CD4-positive, alpha-beta memory T cell (primary cell): ENCODE measurements around the gene EYS. TPM values are rescaled to one million over a fixed set of nuclear protein-coding genes. Genes with fewer than 3 reads are reported as not detected.

ENCODE experiments used
- CTCF ChIA-PET: fragments of 350-600 bp; sonication (Branson Sonifier 250); formaldehyde crosslinking; loops from one replicate; lab custom pipeline; 2021; ENCODE audit warnings: inconsistent platforms; ENCODE audit not compliant: partially characterized antibody; lab: Charles Lee
- POLR2A ChIA-PET: fragments of 350-600 bp; sonication (Branson Sonifier 250); formaldehyde crosslinking; loops from one replicate; lab custom pipeline; 2021; ENCODE audit not compliant: partially characterized antibody; lab: Charles Lee
- DNase-seq, 5 donors: peaks; one replicate each; pipeline versions ENCODE4 v3.0.0 to v3.0.0-alpha.2; 2020 to 2022; ENCODE audit warnings: mixed read lengths in 1 of 5
- H3K27ac ChIP-seq: one replicate; pipeline ENCODE4 v1.7.0; 2013; ENCODE audit warnings: low read depth, low read length
- H3K27me3 ChIP-seq: 2 replicates; pipeline ENCODE4 v1.7.0; 2013; ENCODE audit warnings: mild to moderate bottlenecking, low read length, moderate library complexity; ENCODE audit not compliant: insufficient read depth
- H3K36me3 ChIP-seq: 2 replicates; pipeline ENCODE4 v1.7.0; 2013; ENCODE audit warnings: mild to moderate bottlenecking, low read length, moderate library complexity; ENCODE audit not compliant: insufficient read depth
- H3K4me1 ChIP-seq: 2 replicates; pipeline ENCODE4 v1.7.0; 2013; ENCODE audit warnings: mild to moderate bottlenecking, low read length, moderate library complexity; ENCODE audit not compliant: insufficient read depth
- H3K4me3 ChIP-seq, 2 donors: one replicate each; pipeline ENCODE4 v1.7.0; 2013; ENCODE audit warnings: low read length in 2 of 2, mild to moderate bottlenecking in 1 of 2
- H3K9me3 ChIP-seq, 2 donors: one replicate each; pipeline ENCODE4 v1.7.0; 2013; ENCODE audit warnings: low read length in 2 of 2, control low read depth in 1 of 2; ENCODE audit not compliant: control insufficient read depth in 1 of 2
- H3K27ac Mint-ChIP-seq, 7 donors: one replicate each; pipeline ENCODE4 v1.8.0; 2020 to 2021; ENCODE audit warnings: mixed read lengths in 7 of 7, mild to moderate bottlenecking in 6 of 7, inconsistent platforms in 3 of 7, moderate library complexity in 3 of 7
- H3K27me3 Mint-ChIP-seq, 2 donors: one replicate each; pipeline ENCODE4 v1.8.0; 2020 to 2021; ENCODE audit warnings: mixed read lengths in 2 of 2
- H3K36me3 Mint-ChIP-seq, 2 donors: one replicate each; pipeline ENCODE4 v1.8.0; 2020 to 2021; ENCODE audit warnings: mixed read lengths in 2 of 2, inconsistent platforms in 1 of 2, mild to moderate bottlenecking in 1 of 2
- H3K4me1 Mint-ChIP-seq, 4 donors: one replicate each; pipeline ENCODE4 v1.8.0; 2020 to 2021; ENCODE audit warnings: mixed read lengths in 4 of 4, mild to moderate bottlenecking in 1 of 4
- H3K4me3 Mint-ChIP-seq, 8 donors: one replicate each; pipeline ENCODE4 v1.8.0; 2020 to 2021; ENCODE audit warnings: mixed read lengths in 8 of 8, mild to moderate bottlenecking in 7 of 8, moderate library complexity in 6 of 8, inconsistent platforms in 3 of 8
- H3K9me3 Mint-ChIP-seq, 8 donors: one replicate each; pipeline ENCODE4 v1.8.0; 2020 to 2021; ENCODE audit warnings: mixed read lengths in 8 of 8, mild to moderate bottlenecking in 5 of 8, inconsistent platforms in 3 of 8, moderate library complexity in 1 of 8
- intact Hi-C: fragments of 100-400 bp; cut with micrococcal nuclease; formaldehyde crosslinking; loops from one replicate; pipeline ENCODE4 v1.15.1; 2023
- polyA plus RNA-seq, 2 donors: library from polyadenylated mRNA; unstranded; fragments of 300-500 nt; fragmentation: Illumina TruSeq; gene quantifications; one replicate each; pipeline ENCODE4 v1.2.3, GENCODE V29; 2021
- total RNA-seq, 2 experiments: library from RNA; stranded (reverse); gene quantifications; one replicate each; pipeline ENCODE4 v1.2.3, GENCODE V29; 2021

Gene EYS
- total and polyA plus RNA-seq, 4 experiments from 2014 or later: 0.17 to 0.20 TPM; not detected in 2

DNA sequence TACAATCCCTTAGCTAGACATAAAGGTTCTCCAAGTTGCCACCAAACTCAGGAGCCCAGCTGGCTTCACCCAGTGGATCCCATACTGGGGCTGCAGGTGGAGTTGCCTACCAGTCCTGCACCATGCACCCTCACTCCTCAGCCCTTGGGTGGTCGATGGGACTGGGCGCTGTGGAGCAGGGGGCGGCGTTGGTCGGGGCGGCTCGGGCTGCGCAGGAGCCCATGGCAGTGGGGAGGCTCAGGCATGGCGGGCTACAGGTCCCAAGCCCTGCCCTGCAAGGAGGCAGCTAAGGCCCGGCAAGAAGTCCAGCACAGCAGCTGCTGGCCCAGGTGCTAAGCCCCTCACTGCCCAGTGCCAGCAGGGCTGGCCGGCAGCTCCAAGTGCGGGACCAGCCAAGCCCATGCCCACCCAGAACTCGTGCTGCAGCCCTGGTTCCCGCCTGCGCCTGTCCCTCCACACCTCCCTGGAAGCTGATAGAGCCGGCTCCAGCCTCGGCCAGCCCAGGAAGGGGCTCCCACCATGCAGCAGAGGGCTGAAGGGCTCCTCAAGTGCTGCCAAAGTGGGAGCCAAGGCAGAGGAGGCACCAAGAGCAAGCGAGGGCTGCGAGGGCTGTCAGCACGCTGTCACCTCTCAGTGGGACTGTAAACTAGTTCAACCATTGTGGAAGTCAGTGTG, 1159.3 kb downstream of the EYS start:
- Histone ChIP-seq H3K27me3 (no peaks in the 10 kb centered on the region), H3K9me3 (no peaks in the 10 kb centered on the region), H3K4me3 (no peak overlapping the region), H3K36me3 (no peaks in the 10 kb centered on the region), H3K4me1 (no peaks in the 10 kb centered on the region), H3K27ac (no peak overlapping the region)
- Mint-ChIP-seq H3K27ac (no peak overlapping the region), H3K36me3 (no peaks in the 10 kb centered on the region), H3K4me3 (no peak overlapping the region), H3K9me3 (peaks cover 0 to 27% (median 14%) of the 10 kb centered on the region in 8 donors), H3K27me3 (no peaks in the 10 kb centered on the region), H3K4me1 (no peaks in the 10 kb centered on the region)
- CTCF ChIA-PET: no interaction called here
- DNase-seq: no peak
- intact Hi-C loops: no loop called here
- POLR2A ChIA-PET: no interaction called here

DNA sequence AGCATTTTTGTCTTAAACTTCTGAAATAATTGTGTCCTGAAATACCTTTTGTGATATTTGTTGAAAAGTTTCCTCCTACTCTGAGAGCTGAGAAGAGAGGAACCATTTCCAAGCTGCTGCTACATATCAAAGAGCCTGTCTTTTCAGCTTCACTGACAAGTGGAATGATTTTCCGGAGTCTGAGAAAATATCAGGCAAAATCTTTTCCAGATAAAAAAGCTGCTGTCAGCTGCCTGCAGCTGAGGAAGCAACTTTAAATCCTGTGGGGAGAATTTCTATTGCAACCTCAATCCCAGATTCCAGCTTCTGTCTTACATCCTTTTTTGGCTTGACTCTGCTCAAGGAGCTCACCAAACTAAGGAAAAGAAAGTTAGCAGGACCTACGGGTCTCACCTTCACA, 1167.1 kb downstream of the EYS start:
- peaks cover 0 to 14% (median 9%) of the 10 kb centered on the region in 8 donors for H3K9me3 Mint-ChIP-seq
- no peaks in the 10 kb centered on the region for H3K4me1 Mint-ChIP-seq
- intact Hi-C loops: no loop called here
- Histone ChIP-seq H3K4me1 (no peaks in the 10 kb centered on the region), H3K4me3 (no peak overlapping the region), H3K27me3 (no peaks in the 10 kb centered on the region), H3K36me3 (no peaks in the 10 kb centered on the region), H3K9me3 (no peaks in the 10 kb centered on the region), H3K27ac (no peak overlapping the region)
- DNase-seq: no peak
- no peak overlapping the region for H3K27ac Mint-ChIP-seq
- CTCF ChIA-PET: no interaction called here
- no peak overlapping the region for H3K4me3 Mint-ChIP-seq
- POLR2A ChIA-PET: no interaction called here
- peaks cover 0 to 3% of the 10 kb centered on the region in 2 donors for H3K36me3 Mint-ChIP-seq
- no peaks in the 10 kb centered on the region for H3K27me3 Mint-ChIP-seq

DNA sequence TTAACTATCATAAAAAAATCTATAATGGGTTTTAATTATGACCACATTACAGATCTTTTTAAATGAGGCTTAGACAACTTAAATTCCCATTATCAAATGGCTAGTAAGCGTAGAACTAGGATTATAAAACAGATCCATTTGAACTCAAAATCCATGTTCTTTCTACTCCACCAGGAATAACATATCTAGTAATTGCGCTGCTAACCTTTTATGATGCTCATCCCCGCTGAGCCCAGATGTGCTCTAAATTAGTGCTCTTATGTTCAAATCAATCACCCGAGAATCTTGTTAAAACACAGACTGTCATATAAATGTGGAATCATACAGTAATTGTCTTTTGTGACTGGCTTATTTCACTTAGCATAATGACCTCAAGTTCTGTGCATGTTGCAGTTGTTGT, 1168.3 kb downstream of the EYS start:
- Histone ChIP-seq H3K27ac (no peak overlapping the region), H3K36me3 (no peaks in the 10 kb centered on the region), H3K4me3 (no peak overlapping the region), H3K9me3 (no peaks in the 10 kb centered on the region), H3K4me1 (no peaks in the 10 kb centered on the region), H3K27me3 (no peaks in the 10 kb centered on the region)
- ChIA-PET CTCF (no interaction called here), POLR2A (no interaction called here)
- Mint-ChIP-seq H3K9me3 (peaks cover 0 to 13% (median 6%) of the 10 kb centered on the region in 8 donors), H3K4me1 (no peaks in the 10 kb centered on the region), H3K27me3 (no peaks in the 10 kb centered on the region), H3K27ac (no peak overlapping the region), H3K36me3 (peaks cover 0 to 3% of the 10 kb centered on the region in 2 donors), H3K4me3 (no peak overlapping the region)
- DNase-seq: no peak
- intact Hi-C loops: no loop called here

DNA sequence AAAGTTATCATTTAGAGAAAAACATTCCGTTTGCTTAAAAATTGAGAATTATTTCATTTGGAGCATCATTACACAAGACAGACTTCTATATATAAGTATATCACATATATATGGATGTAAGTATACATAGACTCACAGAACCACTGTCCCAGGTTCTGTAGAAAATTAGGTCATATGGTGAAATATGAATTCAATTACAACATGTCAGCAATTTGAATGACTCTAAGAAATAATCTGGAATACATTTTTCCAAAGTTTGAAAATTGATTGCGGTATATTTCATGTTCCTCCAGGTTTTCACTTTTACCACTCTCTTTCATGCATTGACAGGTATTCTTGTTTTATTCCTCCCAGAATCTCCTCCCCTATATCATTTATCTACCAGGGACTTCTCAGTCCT, 1179.1 kb downstream of the EYS start:
- CTCF ChIA-PET: no interaction called here
- H3K4me3 ChIP-seq: no peak overlapping the region

DNA sequence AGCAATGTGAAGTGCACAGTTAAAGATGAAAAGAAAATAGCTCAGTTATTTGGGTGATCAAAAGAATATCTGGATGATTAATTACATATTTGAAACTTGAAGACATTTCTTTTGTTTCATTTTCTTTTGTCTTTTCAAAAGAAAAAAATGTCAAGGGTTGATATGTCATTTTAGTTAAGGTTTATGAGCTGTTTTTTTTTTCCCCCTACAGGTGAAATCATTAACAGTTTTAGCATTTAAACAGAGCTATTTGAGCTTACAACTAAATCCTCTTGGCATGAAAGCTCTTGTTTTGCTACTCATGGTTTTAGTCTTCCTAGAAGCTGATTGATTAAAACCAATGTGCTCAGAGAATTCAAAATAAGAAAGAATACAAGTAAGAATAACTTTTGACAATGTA, 1184.2 kb downstream of the EYS start:
- ChIA-PET CTCF (no interaction called here), POLR2A (no interaction called here)
- H3K9me3 Mint-ChIP-seq: peaks cover 0 to 24% (median 6%) of the 10 kb centered on the region in 8 donors
- Histone ChIP-seq H3K27me3 (no peaks in the 10 kb centered on the region), H3K4me3 (no peak overlapping the region), H3K36me3 (no peaks in the 10 kb centered on the region), H3K4me1 (no peaks in the 10 kb centered on the region), H3K9me3 (no peaks in the 10 kb centered on the region), H3K27ac (no peak overlapping the region)
- intact Hi-C loops: no loop called here
- H3K36me3 Mint-ChIP-seq: no peaks in the 10 kb centered on the region
- no peak overlapping the region for H3K4me3 Mint-ChIP-seq
- H3K27me3 Mint-ChIP-seq: no peaks in the 10 kb centered on the region
- H3K4me1 Mint-ChIP-seq: no peaks in the 10 kb centered on the region
- no peak for DNase-seq
- no peak overlapping the region for H3K27ac Mint-ChIP-seq

More for the DNA sequence above, 1179.1 kb downstream of the EYS start:
- POLR2A ChIA-PET: no interaction called here
- H3K9me3 ChIP-seq: no peaks in the 10 kb centered on the region
- no peaks in the 10 kb centered on the region for H3K27me3 Mint-ChIP-seq
- H3K9me3 Mint-ChIP-seq: peaks cover 0 to 19% (median 5%) of the 10 kb centered on the region in 8 donors
- H3K36me3 ChIP-seq: no peaks in the 10 kb centered on the region
- H3K4me1 ChIP-seq: no peaks in the 10 kb centered on the region
- no peak overlapping the region for H3K27ac ChIP-seq
- no peak overlapping the region for H3K27ac Mint-ChIP-seq
- no peak overlapping the region for H3K4me3 Mint-ChIP-seq
- H3K4me1 Mint-ChIP-seq: no peaks in the 10 kb centered on the region
- H3K27me3 ChIP-seq: no peaks in the 10 kb centered on the region
- H3K36me3 Mint-ChIP-seq: no peaks in the 10 kb centered on the region
- intact Hi-C loops: no loop called here
- DNase-seq: no peak

DNA sequence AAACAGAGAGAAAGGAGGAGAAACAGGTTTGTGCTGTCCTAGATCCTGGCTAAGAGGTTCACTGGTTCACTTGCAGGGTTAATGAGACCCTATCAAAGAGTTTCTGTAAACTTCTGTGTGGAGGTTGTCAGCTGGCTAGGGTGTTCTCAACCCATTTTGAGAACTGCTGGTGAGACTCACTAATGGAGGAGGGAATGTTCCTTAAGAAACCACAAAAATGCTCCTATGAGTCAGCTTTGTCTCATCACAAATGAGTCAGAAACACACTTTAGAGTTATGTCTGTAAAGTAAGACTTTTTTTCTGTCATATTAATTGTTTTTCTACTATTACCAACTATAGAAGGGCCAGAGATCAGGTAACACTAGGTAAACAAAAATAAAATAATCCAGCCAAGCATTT, 1187.0 kb downstream of the EYS start:
- CTCF ChIA-PET: no interaction called here
- Histone ChIP-seq H3K4me1 (no peaks in the 10 kb centered on the region), H3K27ac (no peak overlapping the region), H3K4me3 (no peak overlapping the region), H3K27me3 (no peaks in the 10 kb centered on the region), H3K9me3 (no peaks in the 10 kb centered on the region), H3K36me3 (no peaks in the 10 kb centered on the region)
- Mint-ChIP-seq H3K36me3 (no peaks in the 10 kb centered on the region), H3K4me3 (no peak overlapping the region), H3K27me3 (no peaks in the 10 kb centered on the region), H3K9me3 (peaks cover 0 to 22% (median 7%) of the 10 kb centered on the region in 8 donors), H3K4me1 (no peaks in the 10 kb centered on the region), H3K27ac (no peak overlapping the region)
- intact Hi-C loops: no loop called here
- no peak for DNase-seq
- POLR2A ChIA-PET: no interaction called here

DNA sequence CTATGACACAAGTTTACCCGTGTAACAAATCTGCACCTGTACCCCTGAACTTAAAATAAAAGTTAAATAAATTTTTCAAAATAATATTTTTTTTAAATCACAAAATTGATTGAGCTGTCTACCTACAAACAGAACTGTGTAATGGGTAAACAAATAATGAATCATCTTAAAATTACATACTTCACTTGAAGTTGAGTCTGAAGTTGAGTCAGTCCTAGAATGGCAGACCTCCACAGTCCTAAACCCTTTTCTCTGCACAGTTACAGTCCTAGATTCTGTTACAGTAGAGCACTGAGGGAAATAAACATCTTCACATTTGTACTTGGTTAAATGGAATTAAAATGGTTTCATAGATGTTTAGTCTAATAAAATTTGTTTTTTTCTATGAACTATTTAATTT, 1190.6 kb downstream of the EYS start:
- Mint-ChIP-seq H3K9me3 (peaks cover 1 to 15% (median 5%) of the 10 kb centered on the region in 8 donors), H3K4me1 (no peaks in the 10 kb centered on the region), H3K27me3 (no peaks in the 10 kb centered on the region), H3K27ac (no peak overlapping the region), H3K4me3 (no peak overlapping the region), H3K36me3 (no peaks in the 10 kb centered on the region)
- DNase-seq: no peak
- POLR2A ChIA-PET: no interaction called here
- no peaks in the 10 kb centered on the region for H3K27me3 ChIP-seq
- H3K27ac ChIP-seq: no peak overlapping the region
- H3K36me3 ChIP-seq: no peaks in the 10 kb centered on the region
- no peaks in the 10 kb centered on the region for H3K9me3 ChIP-seq
- CTCF ChIA-PET: no interaction called here
- no peaks in the 10 kb centered on the region for H3K4me1 ChIP-seq
- intact Hi-C loops: no loop called here
- H3K4me3 ChIP-seq: no peak overlapping the region
